ENCODE measurements around the gene TEAD4.

The TEAD4 gene

DNA sequence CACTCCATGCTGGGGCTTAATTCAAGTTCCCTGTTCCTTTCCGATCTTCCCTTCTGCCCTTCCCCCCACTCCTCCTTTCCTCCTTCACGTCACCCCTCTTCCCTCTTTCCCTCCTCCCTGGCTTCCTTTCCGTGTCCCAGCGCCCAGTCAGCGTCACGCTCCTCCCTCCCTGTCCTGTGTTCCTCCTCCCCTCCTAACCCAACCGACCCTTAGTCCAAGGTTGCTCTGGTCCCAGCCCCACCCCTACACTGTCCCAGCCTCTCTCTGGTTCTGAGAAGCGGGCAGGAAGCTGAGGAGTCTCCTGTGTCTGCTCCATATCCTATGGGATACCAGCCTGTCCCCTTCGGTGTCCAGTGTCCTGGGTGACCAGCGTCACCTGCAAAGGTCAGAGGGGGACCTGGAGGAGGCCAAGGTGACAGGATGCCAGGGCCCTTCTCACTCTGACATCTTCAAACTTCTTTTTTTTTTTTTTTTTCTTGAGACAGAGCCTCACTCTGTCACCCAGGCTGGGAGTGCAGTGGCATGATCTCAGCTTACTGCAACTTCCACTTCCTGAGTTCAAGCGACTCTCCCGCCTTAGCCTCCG, 61.7 kb downstream of the TEAD4 start:
- H3K4me3 ChIP-seq (ENCODE audit: low read length) = no peak overlapping the region
- DNase-seq (ENCODE audit: low read depth) = no peak
- TF ChIP-seq, protein P1, sequence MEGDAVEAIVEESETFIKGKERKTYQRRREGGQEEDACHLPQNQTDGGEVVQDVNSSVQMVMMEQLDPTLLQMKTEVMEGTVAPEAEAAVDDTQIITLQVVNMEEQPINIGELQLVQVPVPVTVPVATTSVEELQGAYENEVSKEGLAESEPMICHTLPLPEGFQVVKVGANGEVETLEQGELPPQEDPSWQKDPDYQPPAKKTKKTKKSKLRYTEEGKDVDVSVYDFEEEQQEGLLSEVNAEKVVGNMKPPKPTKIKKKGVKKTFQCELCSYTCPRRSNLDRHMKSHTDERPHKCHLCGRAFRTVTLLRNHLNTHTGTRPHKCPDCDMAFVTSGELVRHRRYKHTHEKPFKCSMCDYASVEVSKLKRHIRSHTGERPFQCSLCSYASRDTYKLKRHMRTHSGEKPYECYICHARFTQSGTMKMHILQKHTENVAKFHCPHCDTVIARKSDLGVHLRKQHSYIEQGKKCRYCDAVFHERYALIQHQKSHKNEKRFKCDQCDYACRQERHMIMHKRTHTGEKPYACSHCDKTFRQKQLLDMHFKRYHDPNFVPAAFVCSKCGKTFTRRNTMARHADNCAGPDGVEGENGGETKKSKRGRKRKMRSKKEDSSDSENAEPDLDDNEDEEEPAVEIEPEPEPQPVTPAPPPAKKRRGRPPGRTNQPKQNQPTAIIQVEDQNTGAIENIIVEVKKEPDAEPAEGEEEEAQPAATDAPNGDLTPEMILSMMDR (conservative IDR thresholded peaks at IDR 0.05; ENCODE audit: low read depth, low read length) = no peak

DNA sequence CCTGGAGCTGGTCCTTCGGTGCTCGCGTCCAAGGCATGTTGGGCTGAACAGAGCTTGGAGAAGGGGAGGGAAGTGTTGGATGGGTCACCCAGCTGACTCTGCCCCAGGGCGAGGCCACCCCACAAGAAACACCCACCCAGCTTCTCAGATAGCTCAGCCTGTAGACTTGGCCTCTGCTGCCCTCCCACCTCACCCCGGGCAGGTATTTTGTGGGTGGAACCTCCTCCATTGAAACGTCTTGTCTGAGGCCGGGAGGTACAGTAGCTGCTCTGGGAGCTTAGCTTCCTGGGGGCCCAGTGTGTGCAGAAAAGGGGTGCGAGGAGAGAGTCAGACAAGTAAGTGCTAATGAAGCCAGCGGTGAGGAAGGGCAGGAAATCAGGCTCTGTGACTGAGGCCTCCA, 63.2 kb downstream of the TEAD4 start:
- TF ChIP-seq, protein P1 (conservative IDR thresholded peaks at IDR 0.05; ENCODE audit: low read depth, low read length) = no peak

DNA sequence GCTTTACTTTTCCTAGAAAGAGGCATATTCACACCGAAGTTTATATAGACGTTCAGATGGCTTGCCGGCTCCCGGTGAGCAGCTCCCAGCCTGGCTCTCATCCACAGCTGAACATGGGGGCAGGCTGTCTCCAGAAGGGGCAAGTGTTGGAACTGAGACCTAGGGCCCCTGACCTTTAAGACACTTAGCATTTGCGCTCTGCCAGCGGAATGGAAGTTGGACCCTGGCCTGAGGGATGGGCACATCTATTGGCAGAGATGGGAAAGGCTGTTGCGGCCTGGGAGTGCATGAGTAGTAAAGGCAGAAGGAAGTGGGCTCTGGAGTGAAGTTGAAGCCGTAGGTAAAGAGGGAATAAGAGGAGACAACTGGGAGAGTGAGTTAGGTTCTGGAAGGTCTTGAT, 63.8 kb downstream of the TEAD4 start:
- H3K4me3 ChIP-seq (ENCODE audit: low read length) = no peak overlapping the region
- TF ChIP-seq, protein P1 (conservative IDR thresholded peaks at IDR 0.05; ENCODE audit: low read depth, low read length) = no peak
- no peak for DNase-seq (ENCODE audit: low read depth)

More for the DNA sequence above, 63.2 kb downstream of the TEAD4 start:
- DNase-seq (ENCODE audit: low read depth) = no peak
- no peak overlapping the region for H3K4me3 ChIP-seq (ENCODE audit: low read length)

DNA sequence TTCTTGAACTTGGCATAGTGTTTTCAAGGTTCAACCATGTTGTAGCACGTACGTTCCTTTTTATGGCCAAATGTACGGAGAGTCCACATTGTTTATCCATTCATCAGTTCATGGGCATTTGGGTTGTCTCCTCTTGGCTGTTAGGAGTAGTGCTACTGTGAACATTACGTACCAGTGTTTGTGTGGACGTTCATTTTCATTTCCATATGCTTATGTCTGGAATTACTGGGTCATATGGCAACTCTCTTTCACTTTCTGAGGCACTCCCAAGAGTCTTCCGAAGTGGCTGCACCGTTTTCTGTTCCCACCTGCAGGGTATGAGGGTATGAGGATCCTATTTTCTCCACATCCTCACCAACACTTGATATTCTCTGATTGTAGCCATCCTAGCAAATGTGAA, 68.9 kb downstream of the TEAD4 start:
- H3K4me3 ChIP-seq (ENCODE audit: low read length) = no peak overlapping the region
- TF ChIP-seq, protein P1 (conservative IDR thresholded peaks at IDR 0.05; ENCODE audit: low read depth, low read length) = no peak
- no peak for DNase-seq (ENCODE audit: low read depth)

DNA sequence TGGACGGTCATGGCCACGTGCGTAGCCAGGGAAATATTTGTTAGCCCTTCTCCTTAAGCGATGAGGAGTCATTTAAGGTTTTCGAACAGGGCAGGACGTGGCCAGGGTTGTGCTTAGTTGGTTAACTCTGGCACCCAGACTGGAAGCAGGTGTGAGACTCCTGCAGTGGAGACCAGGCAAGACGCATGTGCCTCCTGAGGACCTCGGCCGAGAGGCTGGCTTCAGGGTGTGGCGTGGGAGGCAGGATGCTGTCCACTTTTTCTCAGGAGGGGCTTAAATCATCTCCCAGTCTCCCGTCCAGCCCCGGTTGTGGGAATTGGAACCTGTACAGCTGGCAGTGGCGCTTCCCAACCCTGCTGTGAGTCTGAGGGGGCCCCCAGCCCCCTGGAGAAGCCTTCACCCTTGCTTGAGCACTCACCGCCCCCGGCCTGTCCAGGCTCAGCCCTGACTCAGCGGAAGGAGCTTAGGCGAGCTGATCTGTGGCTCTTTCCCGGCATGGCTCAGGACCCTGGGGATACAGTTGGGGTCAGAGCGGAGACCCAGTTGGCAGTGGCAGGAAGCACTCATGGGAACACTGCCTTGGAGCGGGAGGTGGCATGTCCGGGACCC, 71.7 kb downstream of the TEAD4 start:
- no peak overlapping the region for H3K4me3 ChIP-seq (ENCODE audit: low read length)
- no peak for DNase-seq (ENCODE audit: low read depth)
- TF ChIP-seq, protein P1 (conservative IDR thresholded peaks at IDR 0.05; ENCODE audit: low read depth, low read length) = no peak

DNA sequence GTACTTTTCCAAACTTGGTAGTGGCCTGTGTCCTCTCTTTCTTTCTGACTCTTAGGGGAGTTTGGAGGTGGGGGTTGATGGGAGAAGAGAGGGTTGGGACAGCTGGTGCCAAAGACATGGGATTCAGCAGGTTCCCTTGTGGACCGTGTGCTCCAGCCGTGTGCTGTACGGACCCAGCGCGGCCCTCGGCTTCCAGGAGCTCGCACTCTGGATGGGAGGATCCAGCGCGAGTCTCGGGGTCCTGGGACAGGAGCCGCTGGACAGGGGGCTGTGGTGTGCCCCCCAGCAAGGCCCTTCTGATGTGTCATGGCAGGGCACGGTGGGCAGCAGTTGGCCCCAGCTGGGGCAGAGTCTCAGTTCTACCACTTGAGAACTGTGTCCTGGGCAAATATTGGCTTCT, 73.0 kb downstream of the TEAD4 start:
- TF ChIP-seq, protein P1 (conservative IDR thresholded peaks at IDR 0.05; ENCODE audit: low read depth, low read length) = no peak
- no peak overlapping the region for H3K4me3 ChIP-seq (ENCODE audit: low read length)
- DNase-seq (ENCODE audit: low read depth) = no peak
